HG03521 (cell line): ENCODE data around the gene EWSR1.

Experiments
- ATAC-seq: cut with Tn5 transposase; IDR thresholded peaks from one replicate; pipeline ENCODE4 v1.9.1; 2021; ENCODE audit warnings: mild to moderate bottlenecking, moderate library complexity; ENCODE audit not compliant: unreplicated experiment

EWSR1 gene

DNA sequence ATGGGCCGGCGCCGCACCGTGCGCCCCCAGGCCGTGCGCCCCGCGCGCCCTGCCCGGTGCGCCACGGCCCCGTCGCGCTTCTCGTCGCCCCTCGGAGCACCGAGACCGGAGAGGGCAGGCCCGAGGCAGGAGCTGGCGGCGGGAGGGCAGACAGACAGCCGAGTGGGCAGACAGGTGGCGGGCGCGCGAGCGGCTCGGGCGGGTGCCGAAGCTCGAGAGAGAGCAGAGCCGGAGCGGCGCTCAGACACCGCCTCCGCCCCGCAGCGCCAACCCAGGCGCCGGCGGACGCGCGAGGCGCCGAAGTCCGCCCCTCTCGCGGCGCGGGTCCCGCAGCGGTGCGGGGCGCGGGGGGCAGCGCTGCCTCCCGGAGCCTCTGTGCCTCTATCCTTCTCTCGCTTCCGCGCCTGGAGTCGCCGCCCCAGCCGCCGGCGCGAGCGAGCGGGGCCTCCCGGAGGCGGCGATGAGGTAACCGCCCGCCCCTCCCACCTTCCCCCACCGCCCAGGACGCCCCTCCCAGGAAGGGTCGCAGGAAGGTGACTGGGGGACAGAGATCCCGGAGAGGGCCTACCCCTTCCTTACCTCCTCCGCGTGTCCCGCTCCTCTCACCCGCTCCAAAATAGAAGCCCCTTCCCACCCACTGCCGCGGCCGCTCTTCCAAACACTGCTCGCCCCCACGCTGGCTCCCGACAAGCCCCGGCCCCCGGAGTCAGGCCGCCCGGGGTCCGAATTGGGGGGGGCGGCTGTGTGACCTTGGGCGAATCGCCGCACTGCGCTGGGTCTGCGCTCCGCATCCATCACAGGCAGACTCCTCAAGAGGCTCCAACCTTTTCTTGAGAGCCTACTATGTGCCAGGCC lies 47.4 kb downstream of the EWSR1 start, which contains the start of gene RASL10A:
Gene RASL10A, minus strand, starts transcription at position 412 of the 855 bp plus-strand sequence. CDS start 451 bp downstream, outside the sequence.
- ATAC-seq = no peak

DNA sequence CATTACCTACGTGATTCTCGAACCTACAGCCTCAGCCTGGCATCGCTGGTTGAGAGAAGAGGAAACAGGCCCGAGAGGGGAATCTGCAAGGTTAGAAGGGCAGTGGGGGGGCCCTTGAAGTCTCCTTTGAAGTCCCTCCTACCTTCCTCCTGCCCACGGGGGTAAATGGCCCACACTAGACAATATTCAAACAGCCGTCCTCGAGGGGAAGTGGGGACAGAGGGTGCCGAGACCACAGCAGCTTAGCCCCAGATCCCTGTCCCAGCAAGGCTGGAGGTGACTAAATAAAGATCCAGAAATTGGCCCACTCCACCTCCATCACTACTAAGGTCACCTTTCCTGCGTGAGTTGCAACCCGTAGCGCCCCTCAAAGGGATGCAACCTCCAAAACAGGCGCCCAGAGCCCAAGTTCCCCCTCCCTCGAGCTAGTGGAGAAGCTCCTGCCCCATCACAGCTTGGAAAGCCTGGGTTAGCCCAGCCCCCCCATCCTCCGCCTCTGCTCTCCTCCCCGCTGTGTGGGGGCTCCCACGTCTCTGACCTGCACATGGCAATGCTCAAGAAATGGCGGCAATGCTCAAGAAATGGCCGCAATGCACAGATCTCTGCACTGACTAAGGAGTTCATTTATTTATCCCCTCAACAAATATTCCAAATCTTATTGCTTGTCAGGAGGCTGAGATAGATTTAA lies 48.2 kb downstream of the EWSR1 start:
- ATAC-seq = no peak

- ATAC-seq = no peak
These were observed 49.9 kb downstream of the EWSR1 start for GRCh38 chr22:29317827-29318454.

- ATAC-seq = no peak
These were observed 51.0 kb downstream of the EWSR1 start for GRCh38 chr22:29319072-29319471.

DNA sequence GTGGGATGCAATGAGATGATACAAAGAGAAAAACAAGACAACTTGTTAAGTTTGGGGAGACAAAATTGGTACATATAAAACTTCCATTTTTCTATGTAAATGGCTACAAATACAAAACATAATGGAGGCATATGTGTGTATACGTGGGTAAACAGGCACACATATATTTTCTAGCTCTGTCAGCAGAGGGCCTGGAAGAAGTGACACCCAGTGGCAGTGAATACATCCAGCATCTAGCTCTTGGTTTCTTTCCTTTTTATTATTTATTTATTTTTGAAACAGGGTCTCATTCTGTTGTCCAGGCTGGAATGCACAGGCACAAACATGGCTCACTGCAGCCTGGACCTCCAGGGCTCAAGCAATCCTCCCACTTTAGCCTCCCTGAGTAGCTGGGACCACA lies 52.5 kb downstream of the EWSR1 start:
- no peak for ATAC-seq

DNA sequence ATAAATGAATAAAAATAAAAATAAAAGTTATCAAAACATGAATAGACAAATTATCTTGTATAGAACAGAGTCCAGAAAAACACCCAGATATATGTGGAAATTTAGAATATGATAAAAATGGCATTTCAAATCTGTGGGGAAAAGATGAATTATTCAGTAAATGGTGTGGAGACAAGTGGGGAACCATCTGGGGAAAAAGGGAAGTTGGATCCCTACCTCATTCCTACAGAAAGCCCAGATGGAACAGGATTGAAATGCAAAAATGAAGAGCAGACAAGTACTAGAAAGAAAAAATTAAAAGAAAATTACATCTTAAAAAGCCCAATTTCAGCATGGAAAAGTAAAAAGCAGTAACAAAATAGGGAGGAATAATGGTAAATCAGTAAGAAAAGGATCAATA lies 55.6 kb downstream of the EWSR1 start:
- no peak for ATAC-seq

DNA sequence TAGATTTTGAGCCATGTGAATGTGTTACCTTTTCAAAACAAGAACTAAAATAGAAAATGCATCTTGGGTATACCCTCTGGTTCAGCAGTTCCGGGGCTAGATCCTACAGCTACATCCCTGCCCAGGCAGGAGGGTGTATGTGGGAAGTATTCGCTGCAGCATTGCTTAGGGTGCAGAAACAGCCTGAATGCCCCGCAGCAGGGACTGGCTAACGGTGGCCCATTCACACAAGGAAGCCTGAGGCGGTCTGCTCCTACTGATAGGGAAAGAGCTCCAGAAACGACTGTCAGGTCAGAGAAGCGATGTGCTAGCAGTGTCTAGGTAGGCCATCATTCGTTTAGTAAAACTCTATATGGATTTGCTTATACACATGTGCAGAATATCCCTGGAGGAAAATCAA lies 57.3 kb downstream of the EWSR1 start:
- no peak for ATAC-seq

DNA sequence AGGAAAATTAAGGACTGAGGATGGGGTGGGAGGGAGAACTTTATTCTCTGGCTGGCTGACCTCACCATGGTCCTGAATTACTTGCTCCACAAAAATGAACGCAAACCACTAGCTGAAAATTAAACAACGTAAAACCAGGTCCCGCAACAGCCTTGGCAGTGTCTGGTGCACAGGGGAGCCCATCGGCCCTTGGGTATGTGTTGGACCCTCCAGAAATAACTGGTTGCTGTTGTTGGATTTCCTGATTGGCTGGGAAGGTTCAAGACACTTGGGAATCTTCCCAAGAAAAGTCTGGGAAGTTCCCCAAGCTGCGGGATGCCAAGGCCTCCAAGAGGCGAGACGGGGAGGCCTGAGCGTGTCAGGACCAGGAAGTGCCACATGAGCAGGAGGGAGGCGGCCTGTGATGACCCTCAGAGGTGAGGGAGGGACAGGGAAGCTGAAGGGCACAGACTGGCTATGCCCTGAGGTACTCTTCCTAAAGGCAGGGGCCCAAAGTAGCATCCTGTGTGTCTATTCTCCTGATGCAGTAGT lies 57.8 kb downstream of the EWSR1 start:
- ATAC-seq = no peak

DNA sequence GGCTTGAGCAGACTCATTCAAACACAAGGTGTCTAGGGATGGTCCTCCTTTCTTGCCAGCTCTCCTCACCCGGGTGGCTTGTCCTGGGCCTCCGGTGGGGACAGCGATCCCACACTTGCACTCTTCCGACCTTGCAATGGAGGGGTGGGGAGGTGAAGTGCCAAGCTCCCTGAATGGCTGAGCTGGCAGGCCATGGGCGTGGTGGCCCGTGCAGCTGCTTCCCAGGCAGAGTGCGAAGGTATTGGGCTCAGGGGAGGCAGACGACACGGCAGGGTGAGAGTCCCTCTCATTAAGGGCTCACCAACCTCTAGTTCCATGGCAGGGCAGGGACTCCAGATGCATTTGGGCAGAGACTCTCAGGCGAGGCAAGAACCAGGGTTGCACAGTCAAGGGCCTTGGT lies 58.4 kb downstream of the EWSR1 start:
- ATAC-seq = no peak

- ATAC-seq = no peak
These were observed 59.2 kb downstream of the EWSR1 start for GRCh38 chr22:29327089-29327764.

DNA sequence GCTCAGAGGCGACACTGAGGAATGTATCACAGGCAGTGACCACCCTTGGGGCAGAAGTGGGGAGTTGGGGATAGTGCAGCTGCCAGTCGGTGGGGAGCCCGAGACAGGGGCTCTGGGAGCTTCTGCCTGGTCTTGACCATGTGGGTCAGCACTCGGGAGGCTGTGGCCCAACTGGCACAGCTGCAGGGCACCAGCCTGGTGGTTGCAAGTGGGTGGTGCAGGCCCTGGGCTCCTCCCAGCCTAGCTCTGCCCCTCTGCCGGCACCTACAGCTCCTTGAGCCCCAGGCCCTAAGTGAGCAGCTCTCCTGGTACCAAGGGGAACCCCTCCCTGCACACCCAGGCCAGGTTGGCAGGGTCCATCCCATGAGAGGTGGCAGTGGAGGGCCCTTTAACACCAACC lies 60.0 kb downstream of the EWSR1 start:
- no peak for ATAC-seq

- ATAC-seq = no peak
These were observed 60.8 kb downstream of the EWSR1 start for GRCh38 chr22:29328566-29329500.

- ATAC-seq = no peak
These were observed 61.5 kb downstream of the EWSR1 start for GRCh38 chr22:29329581-29329980.

DNA sequence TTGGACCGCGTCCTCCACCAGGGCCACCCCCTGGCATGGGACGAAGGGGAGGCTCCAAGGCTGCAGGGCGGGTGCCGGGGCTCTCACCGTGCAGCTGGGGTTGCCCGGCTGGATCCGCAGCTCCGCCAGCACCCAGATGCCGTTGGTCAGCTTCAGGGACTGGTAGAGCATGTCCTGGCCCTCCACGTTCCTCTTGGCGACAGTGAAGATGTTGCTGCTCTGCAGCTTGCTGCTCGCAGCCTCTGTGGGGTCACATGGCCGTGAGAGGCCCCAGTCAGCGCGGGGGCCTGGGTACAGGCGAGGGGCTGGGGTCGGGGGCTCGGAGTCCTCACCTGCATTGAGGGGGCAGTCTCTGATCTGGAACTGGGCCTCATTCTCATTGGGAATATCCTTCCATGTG lies 62.2 kb downstream of the EWSR1 start:
- no peak for ATAC-seq

DNA sequence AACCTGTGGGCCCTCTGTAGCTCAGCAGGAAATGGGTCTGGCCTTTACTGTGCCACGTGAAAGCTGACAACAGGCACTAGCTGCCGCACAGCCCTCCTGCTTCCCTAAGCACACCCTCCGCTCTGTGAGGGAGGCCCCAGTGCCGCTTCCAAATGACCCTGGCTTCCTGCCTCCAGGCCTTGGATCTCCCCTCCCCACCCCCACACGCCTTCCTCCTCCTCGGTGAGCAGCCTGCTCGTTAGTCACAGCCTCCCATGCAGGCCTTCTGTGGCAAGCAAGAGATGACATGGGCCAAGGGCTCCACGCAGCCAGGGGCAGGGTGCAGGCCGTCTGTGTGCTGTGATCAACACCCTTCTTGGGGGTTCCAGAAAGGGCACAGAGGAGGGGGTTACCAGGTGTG lies 62.7 kb downstream of the EWSR1 start:
- ATAC-seq = no peak

DNA sequence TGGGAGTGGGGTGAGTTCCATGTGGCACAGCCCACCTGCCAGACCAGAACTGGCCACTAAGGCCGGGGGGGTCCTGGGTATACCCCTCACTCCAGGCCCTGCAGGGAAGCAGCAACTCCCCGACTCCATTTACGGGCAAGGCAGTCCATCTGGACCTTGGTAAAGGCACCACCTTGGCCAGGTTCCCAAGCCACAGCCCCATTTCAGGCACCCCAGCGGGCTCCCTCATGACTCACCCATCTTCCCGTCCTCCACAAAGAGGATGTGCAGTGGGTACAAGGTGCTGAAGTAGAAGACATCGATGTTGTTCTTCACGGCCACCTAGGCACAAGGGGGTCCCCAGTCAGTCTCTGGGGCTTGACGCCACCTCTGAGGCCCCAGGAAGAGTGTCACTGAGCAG lies 63.1 kb downstream of the EWSR1 start:
- no peak for ATAC-seq

DNA sequence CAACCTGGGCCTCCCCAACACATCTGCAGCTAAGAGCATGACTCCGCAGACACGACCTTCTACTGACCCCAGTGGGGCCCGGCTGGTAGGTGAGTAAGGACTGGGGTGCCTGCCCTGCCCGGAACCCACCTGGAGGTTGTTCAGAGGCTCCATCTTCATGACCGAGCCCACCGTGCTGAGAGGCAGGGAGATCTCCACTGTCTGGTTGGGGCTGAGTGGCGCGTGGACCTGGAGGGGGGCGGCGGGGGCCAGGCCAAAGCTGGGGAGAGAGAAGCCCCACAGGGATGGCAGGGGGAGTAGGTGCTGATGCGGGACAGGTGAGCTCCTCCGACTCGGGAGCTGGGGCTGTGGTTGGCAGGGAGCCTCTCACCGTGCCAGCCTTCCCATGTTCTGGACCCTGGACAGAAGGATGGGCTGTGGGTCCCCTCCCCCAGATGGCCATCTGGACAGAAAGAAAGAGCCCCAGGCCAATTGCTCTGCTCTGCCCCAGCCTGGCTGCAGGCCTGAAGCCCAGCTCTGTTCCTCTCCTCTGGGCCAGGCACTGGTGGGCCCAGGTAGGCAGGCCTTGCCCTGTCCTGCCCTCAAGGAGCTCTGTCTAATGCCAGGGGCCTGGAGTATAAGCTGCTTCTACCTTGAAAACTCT lies 63.7 kb downstream of the EWSR1 start:
- ATAC-seq = no peak

DNA sequence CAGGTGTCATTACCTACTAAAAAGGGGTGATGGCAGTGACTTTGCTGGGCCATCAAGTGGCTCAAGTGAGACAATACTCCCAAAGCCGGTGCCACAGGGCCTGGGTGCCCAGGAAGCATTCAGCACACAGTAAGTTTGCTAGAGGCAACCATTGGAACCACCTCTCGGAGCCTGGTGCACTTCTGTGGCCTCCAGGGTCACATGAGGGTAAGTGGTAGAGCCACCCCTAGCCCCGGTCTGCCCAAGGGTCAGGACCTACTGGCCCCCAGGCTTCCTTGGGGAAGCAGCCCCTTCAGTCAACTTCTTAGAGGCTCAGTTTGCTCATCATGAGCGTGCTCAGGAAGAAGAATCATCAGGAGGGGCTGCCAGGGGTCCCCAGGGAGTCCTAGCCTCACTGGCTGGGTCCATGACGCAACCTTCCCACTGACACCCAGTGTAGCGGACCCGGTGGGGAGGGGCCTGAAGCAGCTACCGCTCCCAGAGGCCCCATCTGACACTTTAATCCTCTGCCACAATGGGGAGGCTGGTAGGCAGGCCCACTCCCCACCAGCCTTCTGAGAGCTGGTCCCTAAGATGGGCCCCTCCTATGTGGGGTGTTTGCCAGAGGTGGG lies 64.9 kb downstream of the EWSR1 start:
- no peak for ATAC-seq

GRCh38 chr22:29334148-29334547 lies 66.1 kb downstream of the EWSR1 start:
- no peak for ATAC-seq
